Suprapubic skin (tissue), 4 donors: ENCODE measurements around the gene SHC3. TPM values are rescaled to one million over a fixed set of nuclear protein-coding genes. Genes with fewer than 3 reads are reported as not detected.

Experiments used
- DNase-seq, 2 donors: peaks; one replicate each; pipeline ENCODE4 v3.0.0-alpha.2; 2019; ENCODE audit warnings: low spot score in 2 of 2
- H3K27ac ChIP-seq: fragments of 200-600 bp; sonication (generic); one replicate; pipeline ENCODE4 v1.5.1; 2019
- H3K27me3 ChIP-seq: fragments of 200-600 bp; sonication (generic); one replicate; pipeline ENCODE4 v1.5.1; 2019
- H3K36me3 ChIP-seq: fragments of 200-600 bp; sonication (generic); one replicate; pipeline ENCODE4 v1.5.1; 2019
- H3K4me1 ChIP-seq: fragments of 200-600 bp; sonication (generic); one replicate; pipeline ENCODE4 v1.5.1; 2019
- H3K4me3 ChIP-seq: fragments of 200-600 bp; sonication (generic); one replicate; pipeline ENCODE4 v1.5.1; 2019; ENCODE audit warnings: mild to moderate bottlenecking
- H3K9me3 ChIP-seq: fragments of 200-600 bp; sonication (generic); one replicate; pipeline ENCODE4 v1.5.1; 2019
- EP300 ChIP-seq: sonication (generic); formaldehyde crosslinking; IDR thresholded peaks from one replicate; pipeline ENCODE4 v1.6.1; 2017; ENCODE audit warnings: antibody characterized with exemption
- POLR2A ChIP-seq, 2 donors: fragments of 450-650 bp; IDR thresholded peaks; one replicate each; pipeline ENCODE4 v1.6.1; 2017; ENCODE audit warnings: antibody characterized with exemption in 2 of 2, mild to moderate bottlenecking in 2 of 2, moderate library complexity in 2 of 2
- POLR2AphosphoS5 ChIP-seq, 3 donors: sonication (generic); formaldehyde crosslinking; IDR thresholded peaks; one replicate each; pipeline ENCODE4 v1.6.1; 2017; ENCODE audit warnings: antibody characterized with exemption in 3 of 3
- WGBS: methylation state at CpG from one replicate; pipeline ENCODE4 v1.1.5; 2018; 5-methylcytosine and 5-hydroxymethylcytosine counted together
- total RNA-seq, 4 donors: library from RNA; depleted of rRNA; stranded (reverse); fragments of >200 nt; gene quantifications; one replicate each; pipeline ENCODE4 v1.1.0, GENCODE V29; 2016
- TF ChIP-seq, protein P1 (sequence below), 2 donors: fragments of 200-600 bp in 1 of 2; fragments of 450-650 bp in 1 of 2; sonication (generic) in 1 of 2; IDR thresholded peaks; one replicate each; pipeline ENCODE4 v1.5.1; 2016 to 2019; ENCODE audit warnings: antibody characterized with exemption in 2 of 2, mild to moderate bottlenecking in 1 of 2, moderate library complexity in 1 of 2

Gene SHC3
- total RNA-seq, 4 donors from 2014 or later, result 1.7 to 6.0 (median 3.2) TPM

DNA sequence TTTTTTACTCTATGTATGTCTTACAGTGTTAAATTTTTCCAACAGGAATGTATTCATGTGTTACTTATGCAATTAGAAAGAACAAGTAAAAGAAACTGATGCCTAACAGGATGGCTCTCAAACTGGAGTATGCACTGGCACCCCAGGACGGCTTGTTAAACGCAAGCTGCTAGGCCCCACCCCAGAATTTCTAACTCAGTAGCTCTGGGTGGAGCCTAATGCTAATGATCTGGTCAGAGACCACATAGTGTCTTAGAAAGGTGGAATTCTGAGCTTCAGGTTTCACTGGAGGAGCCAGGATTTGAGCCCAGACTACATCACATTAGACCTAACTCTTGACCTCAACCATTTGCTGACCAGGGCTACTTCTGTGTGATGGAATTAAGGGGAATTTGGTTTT lies 34.4 kb downstream of the SHC3 start:
- Histone ChIP-seq H3K4me1 (peaks cover 6% of the 10 kb centered on the region), H3K9me3 (no peaks in the 10 kb centered on the region), H3K27me3 (no peaks in the 10 kb centered on the region), H3K27ac (no peak overlapping the region), H3K4me3 (no peak overlapping the region), H3K36me3 (no peaks in the 10 kb centered on the region)
- 84% methylated on average over 2 of the region's 2 CpGs for WGBS
- no peak for TF ChIP-seq POLR2AphosphoS5 (IDR thresholded peaks at IDR 0.05)
- TF ChIP-seq POLR2A (IDR thresholded peaks at IDR 0.05), result no peak
- TF ChIP-seq, protein P1, sequence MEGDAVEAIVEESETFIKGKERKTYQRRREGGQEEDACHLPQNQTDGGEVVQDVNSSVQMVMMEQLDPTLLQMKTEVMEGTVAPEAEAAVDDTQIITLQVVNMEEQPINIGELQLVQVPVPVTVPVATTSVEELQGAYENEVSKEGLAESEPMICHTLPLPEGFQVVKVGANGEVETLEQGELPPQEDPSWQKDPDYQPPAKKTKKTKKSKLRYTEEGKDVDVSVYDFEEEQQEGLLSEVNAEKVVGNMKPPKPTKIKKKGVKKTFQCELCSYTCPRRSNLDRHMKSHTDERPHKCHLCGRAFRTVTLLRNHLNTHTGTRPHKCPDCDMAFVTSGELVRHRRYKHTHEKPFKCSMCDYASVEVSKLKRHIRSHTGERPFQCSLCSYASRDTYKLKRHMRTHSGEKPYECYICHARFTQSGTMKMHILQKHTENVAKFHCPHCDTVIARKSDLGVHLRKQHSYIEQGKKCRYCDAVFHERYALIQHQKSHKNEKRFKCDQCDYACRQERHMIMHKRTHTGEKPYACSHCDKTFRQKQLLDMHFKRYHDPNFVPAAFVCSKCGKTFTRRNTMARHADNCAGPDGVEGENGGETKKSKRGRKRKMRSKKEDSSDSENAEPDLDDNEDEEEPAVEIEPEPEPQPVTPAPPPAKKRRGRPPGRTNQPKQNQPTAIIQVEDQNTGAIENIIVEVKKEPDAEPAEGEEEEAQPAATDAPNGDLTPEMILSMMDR (IDR thresholded peaks at IDR 0.05), result no peak
- no peak for TF ChIP-seq EP300
- no peak for DNase-seq

DNA sequence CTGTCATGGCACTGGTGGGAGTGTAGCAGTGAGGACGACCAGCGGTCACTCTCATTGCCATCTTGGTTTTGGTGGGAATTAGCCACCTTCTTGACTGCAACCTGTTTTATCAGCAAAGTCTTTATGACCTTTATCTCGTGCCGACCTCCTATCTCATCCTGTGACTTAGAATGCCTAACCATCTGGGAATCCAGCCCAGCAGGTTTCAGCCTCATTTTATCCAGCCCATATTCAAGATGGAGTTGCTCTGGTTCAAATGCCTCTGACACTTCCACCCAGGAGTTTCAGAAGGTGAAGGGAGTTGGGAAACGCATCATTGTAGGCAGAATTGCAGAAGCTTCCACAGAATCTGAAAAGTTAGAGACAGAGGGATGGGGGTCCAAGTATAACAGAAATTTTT lies 35.4 kb downstream of the SHC3 start:
- no peaks in the 10 kb centered on the region for H3K9me3 ChIP-seq
- 91% methylated on average over 5 of the region's 5 CpGs for WGBS
- H3K4me3 ChIP-seq, result no peak overlapping the region
- TF ChIP-seq, protein P1 (IDR thresholded peaks at IDR 0.05), result no peak
- TF ChIP-seq EP300 (no peak), POLR2A (IDR thresholded peaks at IDR 0.05) (no peak)
- H3K27ac ChIP-seq, result no peak overlapping the region
- H3K27me3 ChIP-seq, result no peaks in the 10 kb centered on the region
- peaks cover 9% of the 10 kb centered on the region for H3K4me1 ChIP-seq
- H3K36me3 ChIP-seq, result no peaks in the 10 kb centered on the region
- no peak for DNase-seq

DNA sequence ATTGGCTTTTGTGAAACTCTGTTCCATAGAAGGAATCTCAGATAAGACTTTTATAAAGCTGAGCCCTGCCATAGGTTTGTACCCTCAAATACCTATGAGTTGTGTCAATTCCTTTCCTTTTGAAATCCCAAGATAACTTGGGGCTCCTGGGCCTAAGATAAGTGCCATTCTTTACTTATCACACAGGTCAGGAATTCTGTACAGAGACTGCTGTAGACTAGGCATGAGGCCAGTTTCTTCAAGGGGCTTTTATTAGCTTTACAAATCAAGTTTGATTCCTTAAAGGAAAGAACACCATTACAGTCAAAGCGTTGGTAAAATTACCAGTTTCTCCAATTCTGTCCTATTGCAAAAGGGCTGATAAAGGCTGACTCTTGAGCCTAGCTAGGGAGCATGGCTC lies 39.2 kb downstream of the SHC3 start:
- Histone ChIP-seq H3K4me1 (peaks cover 23% of the 10 kb centered on the region), H3K27ac (no peak overlapping the region), H3K36me3 (no peaks in the 10 kb centered on the region), H3K4me3 (no peak overlapping the region), H3K27me3 (no peaks in the 10 kb centered on the region), H3K9me3 (no peaks in the 10 kb centered on the region)
- WGBS, result 100% methylated on average over 1 of the region's 1 CpG
- TF ChIP-seq POLR2AphosphoS5 (IDR thresholded peaks at IDR 0.05), result no peak
- no peak for TF ChIP-seq POLR2A (IDR thresholded peaks at IDR 0.05)
- no peak for TF ChIP-seq EP300
- DNase-seq, result no peak

DNA sequence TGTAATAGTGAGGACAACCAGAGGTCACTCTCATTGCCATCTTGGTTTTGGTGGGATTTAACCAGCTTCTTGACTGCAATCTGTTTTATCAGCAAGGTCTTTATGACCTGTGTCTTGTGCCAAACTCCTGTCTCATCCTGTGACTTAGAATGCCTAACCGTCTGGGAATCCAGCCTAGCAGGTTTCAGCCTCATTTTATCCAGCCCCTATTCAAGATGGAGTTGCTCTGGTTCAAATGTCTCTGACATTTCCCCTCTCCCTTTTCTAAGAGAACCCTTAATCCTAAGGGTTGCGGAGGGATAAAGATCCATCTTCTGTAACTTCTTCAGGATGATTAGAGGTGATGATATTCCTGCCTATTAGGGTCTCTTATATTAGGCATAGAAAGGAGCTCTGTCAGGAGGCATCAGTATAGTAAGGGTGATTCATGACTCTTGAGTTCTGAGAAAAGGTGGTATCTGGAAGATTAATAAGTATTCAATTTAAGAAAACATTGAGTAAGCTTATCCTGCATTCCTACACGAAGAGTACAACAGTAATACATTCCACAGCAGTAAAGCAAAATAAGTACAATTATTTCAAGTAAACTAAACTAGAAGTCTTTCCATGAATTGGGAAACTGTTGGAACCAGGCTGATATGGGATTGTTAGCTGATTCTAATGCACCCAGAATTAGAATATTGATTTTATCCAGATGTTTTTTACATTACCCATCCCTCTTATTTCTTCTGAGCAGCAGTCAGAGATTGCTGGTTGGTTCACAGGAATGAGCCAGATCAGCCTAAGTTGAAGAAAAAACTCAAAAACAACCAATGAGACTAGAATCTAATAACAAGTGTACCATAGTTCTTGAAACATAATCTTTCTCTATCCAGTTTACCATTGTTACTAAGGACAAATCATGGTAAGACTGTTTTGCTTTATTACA lies 39.9 kb downstream of the SHC3 start:
- Histone ChIP-seq H3K36me3 (no peaks in the 10 kb centered on the region), H3K27me3 (no peaks in the 10 kb centered on the region), H3K27ac (peak overlapping the region; percentile 75), H3K4me1 (peaks cover 23% of the 10 kb centered on the region), H3K9me3 (no peaks in the 10 kb centered on the region), H3K4me3 (no peak overlapping the region)
- DNase-seq, result no peak
- TF ChIP-seq, protein P1 (IDR thresholded peaks at IDR 0.05), result no peak
- TF ChIP-seq POLR2A (IDR thresholded peaks at IDR 0.05) (no peak), POLR2AphosphoS5 (IDR thresholded peaks at IDR 0.05) (no peak), EP300 (no peak)
- WGBS, result 69% methylated on average over 3 of the region's 3 CpGs

DNA sequence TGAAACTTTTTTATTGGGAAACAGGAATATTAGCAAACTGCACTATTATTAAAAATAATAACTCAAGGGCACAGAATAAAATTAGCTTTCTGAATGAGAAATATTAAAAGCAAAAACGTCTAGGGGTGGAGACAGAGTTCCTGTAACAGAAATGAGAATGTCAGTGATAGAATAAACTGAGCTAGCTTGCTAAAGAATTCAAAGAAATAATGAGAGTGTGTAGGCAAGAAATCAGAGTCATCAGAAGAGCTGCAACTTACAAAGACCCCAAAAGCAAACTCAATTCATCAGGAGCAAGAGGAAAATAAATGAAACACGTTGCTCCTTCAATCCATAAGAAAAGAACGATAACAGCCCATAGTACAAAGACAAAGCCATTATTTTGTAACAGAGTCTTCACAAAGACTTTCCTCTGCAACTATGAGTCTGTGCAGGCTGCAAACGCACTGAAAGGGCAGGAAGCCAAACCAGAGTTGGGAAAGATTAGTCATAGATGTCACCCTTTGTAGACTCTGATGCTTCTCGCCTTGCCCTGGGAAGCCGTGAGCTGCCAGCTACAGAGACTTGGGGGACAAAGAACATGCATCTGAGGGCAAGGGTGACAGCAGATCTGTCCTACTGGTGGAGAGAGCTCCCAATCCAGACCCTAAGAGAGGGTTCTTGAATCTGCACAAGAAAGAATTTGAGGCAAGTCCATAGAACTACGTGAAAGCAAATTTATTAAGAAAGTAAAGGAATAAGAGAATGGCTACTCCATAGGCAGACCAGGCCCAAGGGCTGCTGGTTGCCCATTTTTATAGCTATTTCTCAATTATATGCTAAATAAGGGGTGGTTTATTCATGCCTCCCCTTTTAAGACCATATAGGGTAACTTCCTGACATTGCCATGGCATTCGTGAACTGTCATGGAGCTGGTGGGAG lies 40.8 kb downstream of the SHC3 start:
- peaks cover 23% of the 10 kb centered on the region for H3K4me1 ChIP-seq
- H3K27me3 ChIP-seq, result no peaks in the 10 kb centered on the region
- no peak overlapping the region for H3K4me3 ChIP-seq
- whole genome bisulfite sequencing, result 29% methylated on average over 8 of the region's 8 CpGs
- TF ChIP-seq POLR2A (IDR thresholded peaks at IDR 0.05) (no peak), POLR2AphosphoS5 (IDR thresholded peaks at IDR 0.05) (peak in 1 of 3 donors; percentile 55), EP300 (no peak)
- TF ChIP-seq, protein P1 (IDR thresholded peaks at IDR 0.05), result no peak
- peak overlapping the region; percentile 75 for H3K27ac ChIP-seq
- H3K36me3 ChIP-seq, result no peaks in the 10 kb centered on the region
- H3K9me3 ChIP-seq, result no peaks in the 10 kb centered on the region
- DNase-seq, result peak; percentile 84 to 85
